WTC11 (cell line): ENCODE data around the gene RPTOR.

Experiments used
- E2F5 ChIP-seq: sonication (generic); formaldehyde crosslinking; IDR thresholded peaks from 2 replicates; pipeline ENCODE4 v1.8.1; 2022; ENCODE audit warnings: mild to moderate bottlenecking, moderate library complexity, missing genetic modification reagents
- JUN ChIP-seq: sonication (generic); formaldehyde crosslinking; IDR thresholded peaks from 2 replicates; pipeline ENCODE4 v1.8.0; 2023; ENCODE audit warnings: mild to moderate bottlenecking, missing genetic modification reagents
- PRDM15 ChIP-seq: sonication (generic); formaldehyde crosslinking; IDR thresholded peaks from 2 replicates; pipeline ENCODE4 v1.8.0; 2022; ENCODE audit warnings: missing genetic modification reagents
- ZNF263 ChIP-seq: sonication (generic); formaldehyde crosslinking; IDR thresholded peaks from 2 replicates; pipeline ENCODE4 v1.8.1; 2022; ENCODE audit warnings: low read depth, mild to moderate bottlenecking, moderate library complexity, missing genetic modification reagents
- TF ChIP-seq, protein P1 (sequence below): sonication (generic); formaldehyde crosslinking; IDR thresholded peaks from 2 replicates; pipeline ENCODE4 v1.8.0; 2023; ENCODE audit warnings: mild to moderate bottlenecking, missing genetic modification reagents
- TF ChIP-seq, protein P2 (sequence below): fragments of 200-600 bp; IDR thresholded peaks from 2 replicates; pipeline ENCODE4 v1.8.0; 2022; ENCODE audit warnings: antibody characterized with exemption
- TF ChIP-seq, protein P3 (sequence below): sonication (generic); formaldehyde crosslinking; IDR thresholded peaks from 2 replicates; pipeline ENCODE4 v1.8.0; 2022; ENCODE audit warnings: mild to moderate bottlenecking, missing genetic modification reagents
- TF ChIP-seq, protein P4 (sequence below): sonication (generic); formaldehyde crosslinking; IDR thresholded peaks from 2 replicates; pipeline ENCODE4 v1.8.0; 2022; ENCODE audit warnings: mild to moderate bottlenecking, missing genetic modification reagents
- TF ChIP-seq, protein P5 (sequence below): sonication (generic); formaldehyde crosslinking; IDR thresholded peaks from 2 replicates; pipeline ENCODE4 v1.8.0; 2022; ENCODE audit warnings: mild to moderate bottlenecking, missing genetic modification reagents

DNA sequence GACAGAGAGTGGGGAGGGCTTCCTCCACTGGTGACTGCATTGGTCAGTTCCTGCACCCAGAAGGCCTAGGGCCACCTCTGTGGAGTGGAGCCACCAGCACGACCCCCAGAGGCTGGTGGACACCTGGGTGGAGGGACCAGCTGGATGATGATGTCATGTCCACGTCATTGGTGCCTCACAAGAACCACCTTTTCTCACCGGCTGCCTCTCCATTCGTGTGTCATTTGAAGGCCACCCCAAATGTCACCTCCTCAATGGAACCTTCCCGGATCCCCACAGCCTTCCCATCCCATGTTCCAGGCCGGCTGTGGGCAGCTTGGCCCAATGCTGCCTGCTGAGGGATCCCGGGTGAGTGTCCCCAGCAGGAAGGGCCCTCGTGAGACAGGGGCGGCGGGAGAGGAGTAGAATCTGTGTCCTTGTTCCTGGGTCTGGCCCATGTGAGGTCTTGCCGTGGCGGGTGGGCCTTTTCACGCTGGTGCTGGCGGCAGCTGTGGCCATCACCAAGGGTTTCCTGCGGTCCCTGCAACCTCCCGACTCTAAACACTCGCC, 437.9 kb downstream of the RPTOR start:
- TF ChIP-seq, protein P1, sequence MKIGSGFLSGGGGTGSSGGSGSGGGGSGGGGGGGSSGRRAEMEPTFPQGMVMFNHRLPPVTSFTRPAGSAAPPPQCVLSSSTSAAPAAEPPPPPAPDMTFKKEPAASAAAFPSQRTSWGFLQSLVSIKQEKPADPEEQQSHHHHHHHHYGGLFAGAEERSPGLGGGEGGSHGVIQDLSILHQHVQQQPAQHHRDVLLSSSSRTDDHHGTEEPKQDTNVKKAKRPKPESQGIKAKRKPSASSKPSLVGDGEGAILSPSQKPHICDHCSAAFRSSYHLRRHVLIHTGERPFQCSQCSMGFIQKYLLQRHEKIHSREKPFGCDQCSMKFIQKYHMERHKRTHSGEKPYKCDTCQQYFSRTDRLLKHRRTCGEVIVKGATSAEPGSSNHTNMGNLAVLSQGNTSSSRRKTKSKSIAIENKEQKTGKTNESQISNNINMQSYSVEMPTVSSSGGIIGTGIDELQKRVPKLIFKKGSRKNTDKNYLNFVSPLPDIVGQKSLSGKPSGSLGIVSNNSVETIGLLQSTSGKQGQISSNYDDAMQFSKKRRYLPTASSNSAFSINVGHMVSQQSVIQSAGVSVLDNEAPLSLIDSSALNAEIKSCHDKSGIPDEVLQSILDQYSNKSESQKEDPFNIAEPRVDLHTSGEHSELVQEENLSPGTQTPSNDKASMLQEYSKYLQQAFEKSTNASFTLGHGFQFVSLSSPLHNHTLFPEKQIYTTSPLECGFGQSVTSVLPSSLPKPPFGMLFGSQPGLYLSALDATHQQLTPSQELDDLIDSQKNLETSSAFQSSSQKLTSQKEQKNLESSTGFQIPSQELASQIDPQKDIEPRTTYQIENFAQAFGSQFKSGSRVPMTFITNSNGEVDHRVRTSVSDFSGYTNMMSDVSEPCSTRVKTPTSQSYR (CRISPR knock-in tag) = no peak
- TF ChIP-seq, protein P2, sequence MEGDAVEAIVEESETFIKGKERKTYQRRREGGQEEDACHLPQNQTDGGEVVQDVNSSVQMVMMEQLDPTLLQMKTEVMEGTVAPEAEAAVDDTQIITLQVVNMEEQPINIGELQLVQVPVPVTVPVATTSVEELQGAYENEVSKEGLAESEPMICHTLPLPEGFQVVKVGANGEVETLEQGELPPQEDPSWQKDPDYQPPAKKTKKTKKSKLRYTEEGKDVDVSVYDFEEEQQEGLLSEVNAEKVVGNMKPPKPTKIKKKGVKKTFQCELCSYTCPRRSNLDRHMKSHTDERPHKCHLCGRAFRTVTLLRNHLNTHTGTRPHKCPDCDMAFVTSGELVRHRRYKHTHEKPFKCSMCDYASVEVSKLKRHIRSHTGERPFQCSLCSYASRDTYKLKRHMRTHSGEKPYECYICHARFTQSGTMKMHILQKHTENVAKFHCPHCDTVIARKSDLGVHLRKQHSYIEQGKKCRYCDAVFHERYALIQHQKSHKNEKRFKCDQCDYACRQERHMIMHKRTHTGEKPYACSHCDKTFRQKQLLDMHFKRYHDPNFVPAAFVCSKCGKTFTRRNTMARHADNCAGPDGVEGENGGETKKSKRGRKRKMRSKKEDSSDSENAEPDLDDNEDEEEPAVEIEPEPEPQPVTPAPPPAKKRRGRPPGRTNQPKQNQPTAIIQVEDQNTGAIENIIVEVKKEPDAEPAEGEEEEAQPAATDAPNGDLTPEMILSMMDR = no peak
- no peak for TF ChIP-seq JUN (CRISPR knock-in tag)
- no peak for TF ChIP-seq PRDM15 (CRISPR knock-in tag)
- TF ChIP-seq, protein P3, sequence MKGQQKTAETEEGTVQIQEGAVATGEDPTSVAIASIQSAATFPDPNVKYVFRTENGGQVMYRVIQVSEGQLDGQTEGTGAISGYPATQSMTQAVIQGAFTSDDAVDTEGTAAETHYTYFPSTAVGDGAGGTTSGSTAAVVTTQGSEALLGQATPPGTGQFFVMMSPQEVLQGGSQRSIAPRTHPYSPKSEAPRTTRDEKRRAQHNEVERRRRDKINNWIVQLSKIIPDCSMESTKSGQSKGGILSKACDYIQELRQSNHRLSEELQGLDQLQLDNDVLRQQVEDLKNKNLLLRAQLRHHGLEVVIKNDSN (CRISPR knock-in tag) = no peak
- TF ChIP-seq, protein P4, sequence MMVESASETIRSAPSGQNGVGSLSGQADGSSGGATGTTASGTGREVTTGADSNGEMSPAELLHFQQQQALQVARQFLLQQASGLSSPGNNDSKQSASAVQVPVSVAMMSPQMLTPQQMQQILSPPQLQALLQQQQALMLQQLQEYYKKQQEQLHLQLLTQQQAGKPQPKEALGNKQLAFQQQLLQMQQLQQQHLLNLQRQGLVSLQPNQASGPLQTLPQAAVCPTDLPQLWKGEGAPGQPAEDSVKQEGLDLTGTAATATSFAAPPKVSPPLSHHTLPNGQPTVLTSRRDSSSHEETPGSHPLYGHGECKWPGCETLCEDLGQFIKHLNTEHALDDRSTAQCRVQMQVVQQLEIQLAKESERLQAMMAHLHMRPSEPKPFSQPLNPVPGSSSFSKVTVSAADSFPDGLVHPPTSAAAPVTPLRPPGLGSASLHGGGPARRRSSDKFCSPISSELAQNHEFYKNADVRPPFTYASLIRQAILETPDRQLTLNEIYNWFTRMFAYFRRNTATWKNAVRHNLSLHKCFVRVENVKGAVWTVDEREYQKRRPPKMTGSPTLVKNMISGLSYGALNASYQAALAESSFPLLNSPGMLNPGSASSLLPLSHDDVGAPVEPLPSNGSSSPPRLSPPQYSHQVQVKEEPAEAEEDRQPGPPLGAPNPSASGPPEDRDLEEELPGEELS (CRISPR knock-in tag) = no peak
- no peak for TF ChIP-seq E2F5
- TF ChIP-seq ZNF263 (CRISPR knock-in tag) = no peak
- TF ChIP-seq, protein P5, sequence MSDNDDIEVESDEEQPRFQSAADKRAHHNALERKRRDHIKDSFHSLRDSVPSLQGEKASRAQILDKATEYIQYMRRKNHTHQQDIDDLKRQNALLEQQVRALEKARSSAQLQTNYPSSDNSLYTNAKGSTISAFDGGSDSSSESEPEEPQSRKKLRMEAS (CRISPR knock-in tag) = no peak
